ENCODE data around the gene AMN1.

DNA sequence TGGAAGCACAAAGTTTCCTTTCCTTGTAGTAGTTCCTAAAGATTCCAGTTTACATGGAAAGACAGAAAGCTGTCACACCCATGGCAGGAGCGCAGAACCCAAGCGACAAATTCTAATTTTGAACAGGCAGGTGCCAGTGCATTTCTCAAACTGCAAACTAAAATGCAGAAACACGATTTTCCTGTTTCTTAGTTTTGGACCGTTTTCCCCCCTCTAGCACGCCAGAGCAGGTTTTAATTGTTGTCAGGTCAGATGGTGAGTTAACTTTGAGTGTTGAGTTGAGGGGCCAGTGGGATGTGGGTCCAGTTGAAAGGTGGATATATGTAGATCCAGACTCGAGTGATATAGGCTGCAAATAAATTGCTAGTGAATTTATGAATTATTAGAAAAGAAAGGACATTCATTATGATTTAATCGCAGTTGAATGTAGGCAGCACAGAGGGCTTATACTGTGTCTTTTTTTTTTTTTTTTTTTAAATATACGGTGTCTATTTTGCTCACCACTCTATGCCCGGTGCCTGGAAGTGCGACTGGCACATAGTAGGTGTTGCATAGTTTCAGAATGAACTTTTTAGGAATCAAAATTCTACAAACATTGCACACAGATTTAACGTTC lies 70.2 kb downstream of the AMN1 start:
- TF ChIP-seq, protein P1, sequence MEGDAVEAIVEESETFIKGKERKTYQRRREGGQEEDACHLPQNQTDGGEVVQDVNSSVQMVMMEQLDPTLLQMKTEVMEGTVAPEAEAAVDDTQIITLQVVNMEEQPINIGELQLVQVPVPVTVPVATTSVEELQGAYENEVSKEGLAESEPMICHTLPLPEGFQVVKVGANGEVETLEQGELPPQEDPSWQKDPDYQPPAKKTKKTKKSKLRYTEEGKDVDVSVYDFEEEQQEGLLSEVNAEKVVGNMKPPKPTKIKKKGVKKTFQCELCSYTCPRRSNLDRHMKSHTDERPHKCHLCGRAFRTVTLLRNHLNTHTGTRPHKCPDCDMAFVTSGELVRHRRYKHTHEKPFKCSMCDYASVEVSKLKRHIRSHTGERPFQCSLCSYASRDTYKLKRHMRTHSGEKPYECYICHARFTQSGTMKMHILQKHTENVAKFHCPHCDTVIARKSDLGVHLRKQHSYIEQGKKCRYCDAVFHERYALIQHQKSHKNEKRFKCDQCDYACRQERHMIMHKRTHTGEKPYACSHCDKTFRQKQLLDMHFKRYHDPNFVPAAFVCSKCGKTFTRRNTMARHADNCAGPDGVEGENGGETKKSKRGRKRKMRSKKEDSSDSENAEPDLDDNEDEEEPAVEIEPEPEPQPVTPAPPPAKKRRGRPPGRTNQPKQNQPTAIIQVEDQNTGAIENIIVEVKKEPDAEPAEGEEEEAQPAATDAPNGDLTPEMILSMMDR (IDR thresholded peaks at IDR 0.05) = no peak
- TF ChIP-seq POLR2A (IDR thresholded peaks at IDR 0.05) (no peak), POLR2AphosphoS5 (IDR thresholded peaks at IDR 0.05) (no peak)

All from suprapubic skin (tissue), 4 donors.